SH-SY5Y (cell line): Measurements from ENCODE around the gene RFPL2.

Experiments
- GATA2 ChIP-seq: IDR thresholded peaks from 2 replicates; pipeline ENCODE4 v1.6.1; 2011; ENCODE audit warnings: mild to moderate bottlenecking, low read depth, low read length
- GATA3 ChIP-seq: IDR thresholded peaks from 2 replicates; pipeline ENCODE4 v1.6.1; 2011; ENCODE audit warnings: low read depth, mild to moderate bottlenecking, low read length, moderate library complexity

- TF ChIP-seq GATA2 (no peak), GATA3 (no peak)
These were observed 28.9 kb downstream of the RFPL2 start for GRCh38 chr22:32175683-32176644.
